Mucosa of gallbladder (tissue), 1 donor: Measurements from ENCODE around the gene TNS1. TPM values are rescaled to one million over a fixed set of nuclear protein-coding genes. Genes with fewer than 3 reads are reported as not detected.

ENCODE experiments used
- DNase-seq: peaks from one replicate; pipeline ENCODE4 v3.0.0-alpha.2; 2020; ENCODE audit warnings: low spot score
- total RNA-seq: library from RNA; stranded (reverse); gene quantifications from one replicate; pipeline ENCODE4 v1.2.1, GENCODE V29; 2021
- donor health status: DM: no; HTN: no; CAD: no.

Gene TNS1
- total RNA-seq, 1 donor from 2014 or later, result 469 TPM

DNA sequence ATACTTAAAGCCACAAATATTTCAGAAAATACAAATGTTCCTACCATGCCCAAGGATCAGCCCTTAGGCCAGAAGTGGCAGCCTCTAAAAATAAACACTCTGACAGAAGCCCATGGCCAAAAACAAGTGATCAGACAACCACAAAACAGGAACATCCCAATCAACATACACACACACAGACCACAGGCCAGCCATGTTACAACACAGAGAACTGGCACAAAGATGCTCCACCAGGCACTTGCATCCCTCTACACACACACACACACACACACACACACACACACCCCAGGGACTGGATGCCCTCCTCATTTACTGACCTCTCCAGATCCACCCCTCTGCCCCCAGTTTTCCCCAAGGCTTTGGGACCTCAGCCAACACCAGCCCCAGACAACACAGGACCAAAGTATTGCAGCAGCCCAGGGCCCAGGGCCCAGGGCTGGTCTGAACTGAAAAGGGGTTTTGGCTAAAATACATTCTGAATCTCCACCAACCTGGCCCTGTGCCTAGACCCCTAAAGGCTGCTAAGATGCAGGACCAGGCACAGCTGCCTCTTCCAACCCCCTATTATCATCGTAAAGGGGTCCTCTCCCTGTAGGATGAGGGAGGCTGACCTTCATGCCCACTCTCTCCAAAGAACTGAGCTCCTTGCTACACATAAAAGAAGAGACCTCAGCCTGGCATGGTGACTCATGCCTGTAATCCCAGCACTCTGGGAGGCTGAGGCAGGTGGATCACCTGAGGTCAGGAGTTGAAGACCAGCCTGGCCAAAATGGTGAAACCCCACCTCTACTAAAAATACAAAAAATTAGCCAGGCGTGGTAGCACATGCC is 151.4 kb downstream of the TNS1 start:
- DNase-seq, result peak; percentile 46

DNA sequence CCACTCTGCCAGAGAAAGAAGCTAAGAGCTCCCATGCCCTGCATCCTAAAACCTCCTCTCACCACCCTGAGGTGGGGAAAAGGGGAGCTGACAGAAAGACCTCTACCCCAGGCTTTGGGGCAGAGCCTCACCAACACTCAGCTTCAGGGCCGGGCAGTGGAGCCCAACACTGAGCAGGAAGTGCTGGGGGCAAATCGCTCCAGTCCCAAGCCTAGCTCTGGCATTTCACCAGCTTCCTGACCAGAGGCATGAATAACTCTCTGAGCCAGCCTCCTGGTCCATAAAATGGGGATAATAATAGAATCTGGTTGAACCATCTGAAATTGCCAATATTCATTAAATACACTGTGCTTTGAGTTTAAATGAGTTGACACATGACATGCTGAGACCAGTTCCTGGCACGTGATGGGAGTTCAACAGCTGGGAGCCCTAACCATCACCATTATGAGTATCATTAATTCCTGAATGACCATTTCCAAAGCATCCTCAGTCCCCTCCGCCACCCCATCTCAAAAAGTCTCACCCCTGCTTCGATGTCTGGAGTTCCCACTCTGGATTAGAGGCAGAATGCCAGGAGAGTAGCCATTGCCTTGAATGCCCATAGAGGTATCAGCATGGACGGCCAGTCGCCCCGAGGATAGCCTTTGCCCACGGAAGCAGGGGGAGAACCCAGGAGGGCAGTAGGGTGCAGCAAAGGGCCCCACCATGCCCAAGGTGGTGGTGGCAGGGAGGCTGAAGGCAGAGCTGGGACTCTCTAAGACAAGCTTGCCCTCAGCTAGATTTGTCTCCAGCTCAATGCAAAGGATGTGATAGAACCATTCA is 153.4 kb downstream of the TNS1 start:
- no peak for DNase-seq

DNA sequence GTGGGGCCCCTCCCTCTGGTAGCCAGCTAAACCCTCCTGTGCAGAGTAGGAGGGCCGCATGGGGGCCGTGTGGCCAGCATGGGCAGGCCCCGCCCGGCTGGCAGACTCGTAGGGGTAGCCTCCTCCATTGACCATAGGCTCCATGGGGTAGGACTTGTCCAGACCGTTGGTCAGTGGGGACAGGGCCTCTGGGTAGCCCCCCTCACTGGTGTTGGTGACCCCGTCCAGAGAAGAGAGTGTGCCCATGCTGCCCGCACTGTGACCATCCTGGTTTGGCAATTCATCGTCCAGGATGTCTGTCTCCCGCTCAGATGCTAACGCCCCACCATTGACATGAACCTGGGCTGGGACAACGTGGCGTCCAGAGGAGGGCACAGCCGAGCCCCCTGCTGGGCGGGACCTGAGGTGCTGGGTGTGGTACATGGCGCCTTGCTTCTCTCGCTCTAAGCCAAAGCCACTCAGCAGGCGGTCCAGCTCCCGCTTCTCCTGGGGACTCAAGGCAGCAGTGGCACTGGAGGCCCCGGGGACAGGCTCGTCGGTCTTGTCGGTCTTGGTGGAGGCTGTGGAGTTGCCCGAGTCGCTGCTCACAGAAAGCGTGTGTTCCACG is 154.3 kb downstream of the TNS1 start:
- no peak for DNase-seq

DNA sequence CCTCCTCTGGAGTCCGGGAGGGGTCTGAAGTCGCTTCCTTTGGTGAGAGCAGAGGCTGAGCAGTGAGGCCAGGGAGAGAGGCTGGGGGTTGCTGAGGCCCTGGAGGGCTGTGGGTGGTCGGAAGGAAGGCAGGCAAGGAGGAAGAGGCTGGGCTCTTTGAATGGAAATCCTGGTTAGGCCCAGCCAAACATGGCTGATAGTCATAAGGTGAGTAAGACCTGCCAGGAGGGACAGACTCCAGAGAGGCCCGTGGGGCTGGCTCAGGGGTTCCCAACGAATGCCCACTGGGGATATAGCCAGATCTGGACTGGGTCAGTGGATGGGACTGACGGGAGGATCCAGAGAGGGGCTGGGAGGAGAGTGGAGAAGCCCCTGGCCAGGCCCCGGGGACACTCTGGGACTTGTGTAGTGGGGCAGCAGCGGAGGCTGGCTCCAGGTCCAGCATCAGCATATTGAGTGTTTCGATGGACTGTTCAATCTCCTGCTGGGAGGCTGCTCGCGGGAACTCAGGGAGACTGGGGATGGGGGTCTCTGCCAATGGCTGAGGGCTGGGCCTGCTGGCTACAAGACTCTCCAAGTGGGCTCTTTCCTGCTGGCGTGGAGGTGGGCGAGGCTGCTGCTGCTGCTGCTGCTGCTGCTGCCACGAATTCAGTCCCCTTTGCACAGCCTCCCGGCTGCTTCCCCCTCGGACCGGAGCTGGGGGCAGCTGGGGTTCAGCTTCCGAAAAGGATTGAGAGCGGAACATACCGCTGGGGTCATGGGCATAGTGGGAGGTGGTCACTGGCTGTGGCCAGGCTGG is 155.0 kb downstream of the TNS1 start:
- no peak for DNase-seq

DNA sequence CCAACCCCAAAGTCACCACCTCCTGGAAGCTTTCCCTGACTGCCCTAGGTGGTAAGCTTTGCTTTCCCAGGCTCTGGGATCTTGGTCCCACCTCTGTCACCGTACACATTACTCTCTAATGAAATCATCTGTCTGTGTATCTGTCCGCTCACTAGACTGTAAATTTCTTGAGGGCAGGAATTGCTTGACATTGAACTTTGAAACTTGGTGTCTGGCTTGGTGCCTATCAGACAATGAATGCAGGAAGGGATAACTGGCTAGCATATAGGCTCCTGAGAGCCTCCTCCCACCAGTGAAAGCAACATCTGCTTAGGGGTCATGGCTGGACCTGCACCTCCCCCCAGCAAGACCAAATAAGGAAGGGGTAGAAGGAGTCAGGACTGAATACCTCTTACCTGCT is 155.7 kb downstream of the TNS1 start:
- DNase-seq, result no peak

DNA sequence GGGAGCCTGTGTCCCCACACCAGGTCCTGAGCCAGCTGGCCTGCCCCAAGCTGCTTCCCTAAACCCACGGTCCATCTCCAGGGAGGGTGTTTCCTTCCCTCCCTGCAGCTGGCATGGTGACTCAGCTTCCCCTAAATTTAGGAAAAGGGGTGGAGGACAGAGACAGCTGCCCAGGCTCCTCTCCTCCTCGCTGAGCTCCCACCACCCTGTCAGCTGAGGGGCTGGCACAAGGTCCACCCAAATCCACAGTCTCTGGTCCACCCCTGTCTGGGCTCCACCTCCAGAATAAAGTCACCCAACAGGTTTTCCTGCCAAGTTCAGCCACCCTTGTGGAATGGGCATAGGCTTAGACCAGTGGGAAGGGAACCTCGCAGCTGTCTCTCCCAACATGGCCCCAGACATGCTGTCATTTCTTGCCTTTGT is 156.5 kb downstream of the TNS1 start:
- peak; percentile 31 for DNase-seq

DNA sequence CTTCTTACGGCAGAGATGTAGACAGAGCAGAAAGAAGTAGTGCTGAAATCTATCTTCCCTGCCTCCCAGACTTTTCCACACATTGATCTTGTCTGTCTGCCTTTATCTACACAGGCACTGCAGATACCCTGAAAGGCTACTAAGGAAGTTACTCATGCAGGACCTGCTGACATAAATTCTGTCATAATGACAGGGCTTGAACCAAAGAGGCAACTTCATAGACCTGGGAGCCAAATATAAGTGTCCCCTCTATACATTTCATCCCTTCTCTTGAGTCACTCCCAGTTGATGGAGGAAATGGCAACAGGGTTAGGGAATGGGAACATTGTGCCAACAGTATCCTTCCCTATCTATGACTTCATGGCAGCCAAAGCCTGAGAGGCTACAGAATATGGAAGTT is 157.5 kb downstream of the TNS1 start:
- DNase-seq, result no peak

DNA sequence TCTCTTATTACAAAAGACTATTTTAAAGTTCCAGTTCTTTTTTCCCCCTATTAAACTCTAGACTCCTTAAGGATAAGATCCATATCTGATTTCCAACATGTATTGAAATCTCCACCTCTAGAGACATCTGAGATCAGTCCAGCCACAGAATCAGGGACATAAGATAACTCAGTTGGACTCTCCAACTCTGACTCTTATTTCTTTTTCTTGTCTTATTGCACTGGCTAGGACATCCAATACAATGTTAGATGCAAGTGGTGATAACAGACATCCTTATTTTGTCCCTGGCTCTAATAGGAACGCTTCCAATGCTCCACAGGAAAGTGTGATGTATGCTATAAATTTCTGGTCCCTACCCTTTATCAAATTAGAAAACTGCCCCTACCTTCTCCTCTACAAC is 158.1 kb downstream of the TNS1 start:
- DNase-seq, result no peak

DNA sequence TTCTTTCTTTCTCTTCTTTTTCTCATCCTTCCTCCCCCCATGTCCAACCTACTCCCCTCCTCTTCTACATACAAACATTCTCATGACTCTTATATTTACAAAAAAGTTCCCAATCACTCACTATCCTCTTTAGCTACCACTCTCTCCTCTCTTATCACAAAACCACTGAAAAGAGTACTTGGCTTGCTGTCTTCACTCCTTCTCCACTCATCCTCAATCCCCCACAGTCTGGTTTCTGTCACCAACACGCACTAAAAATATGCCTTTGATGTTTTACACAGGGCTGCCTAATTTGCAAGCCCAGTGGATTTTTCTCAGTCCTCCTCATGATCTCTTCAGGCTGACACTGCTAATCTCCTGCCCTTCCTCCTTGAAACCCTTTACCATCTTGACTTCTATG is 159.5 kb downstream of the TNS1 start:
- DNase-seq, result no peak

DNA sequence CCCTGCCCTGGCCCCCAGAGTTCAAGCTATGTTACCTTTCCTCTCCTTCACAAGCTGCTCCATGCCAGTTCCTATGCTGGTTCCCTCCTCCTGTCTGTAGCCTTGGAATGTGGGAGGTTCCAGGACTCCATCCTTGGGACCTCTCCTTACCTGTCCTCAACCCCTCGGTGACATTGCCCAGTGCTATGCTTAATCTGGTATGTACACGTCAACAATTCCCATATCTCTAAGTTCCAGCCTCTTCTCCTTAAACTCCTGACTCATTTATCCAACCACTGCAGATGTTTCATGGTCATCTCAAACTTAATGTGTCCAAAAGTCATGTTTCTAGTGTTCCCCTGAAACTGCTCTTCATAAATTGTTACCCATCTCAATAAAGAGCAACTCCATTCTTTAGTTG is 160.8 kb downstream of the TNS1 start:
- DNase-seq, result no peak

DNA sequence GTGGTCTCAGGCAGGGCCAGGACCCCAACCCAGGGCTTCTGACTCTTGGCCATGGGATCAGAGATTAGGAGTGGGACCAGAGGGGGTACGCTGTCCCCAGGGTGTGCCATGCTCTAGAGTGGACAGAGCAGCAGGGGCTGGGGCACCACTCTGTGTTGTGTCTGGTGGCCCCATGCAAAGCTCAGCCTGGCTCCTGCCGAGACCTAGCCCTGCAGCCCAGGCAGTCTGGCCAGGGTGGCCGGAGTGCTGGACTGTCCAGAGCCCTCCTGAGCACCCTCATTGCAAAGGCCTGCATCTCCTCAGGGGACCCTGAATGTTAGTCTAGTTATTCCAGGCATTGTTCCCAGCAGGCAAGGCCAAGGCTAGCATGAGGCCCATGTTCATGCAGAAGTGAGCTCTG is 162.3 kb downstream of the TNS1 start:
- DNase-seq, result no peak

DNA sequence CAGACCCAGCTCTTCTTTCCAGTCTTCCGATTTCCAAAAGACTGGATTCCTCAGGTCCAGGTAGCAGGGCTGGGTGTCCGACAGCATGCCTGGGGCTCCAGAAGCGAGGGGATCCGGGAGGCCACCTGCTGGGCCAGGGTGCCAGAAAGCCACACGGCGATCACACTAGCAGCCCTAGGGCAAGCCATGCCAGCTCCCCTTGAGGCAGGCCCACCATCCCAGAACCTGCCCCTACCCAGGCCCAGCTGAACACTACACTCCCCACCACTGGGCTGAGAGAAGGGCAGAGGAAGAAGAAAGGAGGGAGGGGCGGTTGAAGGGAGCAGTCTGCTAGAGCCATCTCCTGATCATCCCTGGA is 163.1 kb downstream of the TNS1 start:
- DNase-seq, result no peak

DNA sequence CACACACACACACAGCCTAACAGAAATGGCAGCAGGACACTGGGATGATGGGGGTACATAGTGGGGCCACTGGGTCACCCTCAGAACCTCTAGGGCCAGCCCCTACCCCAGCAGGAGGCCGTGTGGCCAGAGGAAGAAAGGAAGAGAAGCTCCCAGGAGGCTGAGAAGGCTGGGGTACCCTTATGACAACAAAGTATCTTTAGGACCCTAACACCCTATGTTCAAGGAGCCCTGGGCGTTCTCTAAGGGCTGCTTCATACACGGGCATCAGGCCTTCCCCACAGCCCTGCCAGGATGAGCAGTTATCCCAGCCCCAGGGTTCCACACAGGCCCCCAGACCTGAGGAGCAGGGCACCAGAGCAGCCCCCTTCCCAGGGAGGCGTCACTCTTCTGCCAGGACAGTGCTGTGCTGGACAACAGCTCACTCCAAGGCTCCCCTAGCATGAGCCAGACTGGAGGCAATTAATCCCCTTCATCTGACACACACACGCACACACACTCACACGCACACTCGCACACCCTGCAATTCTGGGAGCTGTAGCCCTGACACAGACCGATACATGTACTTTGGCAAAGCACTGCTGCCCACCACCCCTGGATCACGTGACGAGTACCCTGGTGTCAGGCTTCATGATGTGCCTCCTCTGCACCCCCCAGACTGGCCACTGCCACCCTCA is 163.6 kb downstream of the TNS1 start:
- DNase-seq, result no peak

DNA sequence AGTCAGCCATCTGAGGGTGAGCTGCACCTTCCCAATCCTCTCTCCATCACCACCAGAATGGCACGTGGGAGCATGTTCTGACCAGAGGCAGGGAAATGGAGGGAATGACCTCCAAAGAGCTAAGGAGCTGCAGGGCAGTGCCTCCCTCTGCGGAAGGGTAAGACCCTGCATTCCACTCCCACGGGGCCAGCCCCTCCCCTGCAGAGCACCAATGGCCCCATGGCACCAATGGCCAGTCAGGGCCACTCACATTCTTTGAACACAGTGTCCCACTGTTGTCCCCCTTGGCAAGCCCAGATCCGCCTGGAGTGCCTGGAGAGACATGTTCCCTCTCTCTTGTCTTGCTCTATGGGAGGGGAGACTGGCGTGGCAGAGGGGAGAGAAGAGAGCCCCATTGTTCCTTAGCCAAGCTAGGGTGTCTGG is 164.4 kb downstream of the TNS1 start:
- no peak for DNase-seq

DNA sequence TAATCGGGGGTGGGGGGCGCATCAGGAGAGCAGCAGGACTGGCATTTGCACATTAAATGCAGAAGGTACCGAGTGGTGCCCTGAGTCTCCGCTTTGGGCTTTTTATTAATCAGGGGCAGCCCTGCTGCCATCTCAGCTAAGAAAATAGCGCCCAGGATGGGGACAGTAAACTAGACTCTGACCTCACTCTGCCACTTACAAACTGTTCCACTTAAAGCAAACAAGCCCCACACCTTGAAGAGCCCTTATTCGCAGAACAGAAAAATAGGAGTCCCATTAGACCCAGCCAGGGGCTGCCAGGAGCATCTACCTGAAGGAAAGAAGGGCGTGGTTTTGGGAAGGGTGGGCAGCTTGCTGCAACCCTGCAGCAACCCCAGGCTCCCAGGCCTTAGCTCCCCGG is 165.3 kb downstream of the TNS1 start:
- no peak for DNase-seq

DNA sequence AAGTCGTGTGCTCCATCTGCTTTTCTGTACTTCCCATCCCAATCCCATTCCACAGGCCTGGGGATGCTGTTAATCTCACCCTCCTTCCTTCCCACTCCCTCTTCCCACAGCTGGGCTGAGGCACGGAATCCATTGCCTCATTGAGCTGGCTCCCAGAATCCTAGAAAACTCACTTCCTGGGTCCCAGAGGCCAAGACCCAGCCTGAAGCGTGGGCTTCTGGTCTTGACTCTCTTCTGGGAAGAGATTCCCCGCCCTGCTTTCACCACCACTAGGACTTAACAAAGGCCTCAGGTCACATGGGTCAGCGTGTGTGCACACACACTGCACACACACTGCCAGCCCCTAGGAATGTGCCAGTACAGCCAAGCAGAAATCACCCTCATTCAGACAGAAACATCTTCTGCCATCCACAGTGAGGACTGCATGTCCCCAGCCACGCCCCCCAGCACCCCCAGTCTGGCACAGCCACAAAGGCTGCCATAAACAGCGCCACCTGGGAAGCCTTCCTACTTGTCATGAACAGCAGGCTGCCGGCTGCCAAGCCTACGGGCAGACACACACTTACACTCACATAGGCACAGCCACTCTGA is 165.8 kb downstream of the TNS1 start:
- peak; percentile 51 for DNase-seq

DNA sequence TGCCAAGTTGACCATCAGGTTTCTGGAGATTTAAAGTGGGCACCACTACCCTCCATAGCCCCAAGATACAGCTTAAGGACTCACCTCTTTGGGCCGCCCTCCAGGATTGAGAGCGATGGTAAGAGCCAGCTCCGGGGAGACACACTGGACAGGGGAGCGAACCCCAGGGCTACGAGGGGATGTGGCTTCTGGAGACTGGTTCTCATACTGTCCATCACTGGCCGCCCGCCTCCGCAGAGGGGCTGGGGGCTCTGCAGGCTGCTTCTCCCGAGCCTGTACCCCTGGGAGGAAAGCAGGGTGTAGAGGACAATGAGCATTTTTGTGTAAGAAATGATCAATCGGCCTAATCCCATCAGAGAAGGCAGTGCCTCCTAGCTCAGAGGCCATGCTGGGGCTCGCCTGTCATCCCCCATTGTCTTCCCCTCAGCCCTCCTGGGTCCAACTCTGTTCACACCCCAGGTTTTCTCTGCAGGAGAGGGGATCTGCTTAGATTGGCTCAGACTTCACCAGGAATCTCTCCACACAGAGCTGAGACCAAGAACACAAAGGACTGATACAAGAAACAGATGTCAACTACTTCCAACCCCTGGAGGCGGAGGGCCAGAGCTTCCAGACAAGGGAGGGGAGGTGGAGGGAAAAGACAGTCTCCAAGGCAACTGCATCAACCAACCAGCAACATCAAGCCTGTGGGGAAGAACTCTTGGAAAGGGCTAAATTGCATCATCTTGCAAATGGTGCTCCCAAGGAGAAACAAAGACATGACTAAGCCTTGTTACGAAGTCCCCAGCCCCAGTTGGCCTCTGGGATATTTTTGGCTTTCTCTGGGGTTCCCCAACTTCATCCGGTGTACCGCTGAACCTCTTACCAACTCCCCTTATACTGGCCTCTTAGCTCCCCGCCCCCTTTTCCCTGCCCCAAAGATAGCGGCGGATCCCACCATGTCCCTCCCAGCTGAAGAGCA is 166.6 kb downstream of the TNS1 start:
- peak; percentile 44 for DNase-seq

DNA sequence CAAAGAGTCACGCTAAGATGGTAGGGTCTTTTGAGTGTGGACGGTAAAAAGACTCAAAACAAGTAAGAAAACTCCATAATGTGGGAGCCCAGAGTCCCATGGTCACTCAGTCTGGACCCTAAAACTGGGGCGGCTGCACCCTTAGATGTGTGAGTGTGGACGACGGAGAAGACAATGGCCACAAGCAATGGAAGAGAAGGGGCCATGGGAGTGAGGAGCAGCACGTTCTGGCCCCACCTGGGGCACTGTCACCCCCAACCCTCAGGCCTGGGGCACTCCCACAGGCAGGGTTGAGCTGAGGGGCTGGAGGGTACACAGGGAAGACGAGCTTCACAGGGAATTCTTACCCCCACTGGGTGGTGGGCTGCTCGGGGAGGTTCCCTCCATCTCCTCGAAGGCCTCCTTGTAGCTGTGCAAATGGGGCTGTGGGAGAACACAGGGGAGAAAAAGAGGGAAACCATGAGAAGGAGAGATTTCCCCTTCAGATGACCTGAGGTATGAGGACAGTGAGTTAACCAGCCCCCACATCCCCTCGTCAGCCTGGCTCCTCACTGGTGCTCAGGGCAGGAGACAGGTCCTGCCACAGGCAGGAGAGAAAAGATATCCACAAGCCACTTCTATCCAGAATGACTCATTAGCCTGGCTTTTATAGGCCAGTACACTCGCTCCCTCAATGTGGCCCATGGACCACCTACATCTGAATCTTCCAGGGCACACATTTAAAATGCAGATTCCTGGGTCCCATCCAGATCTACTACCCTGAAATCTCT is 167.9 kb downstream of the TNS1 start:
- no peak for DNase-seq

DNA sequence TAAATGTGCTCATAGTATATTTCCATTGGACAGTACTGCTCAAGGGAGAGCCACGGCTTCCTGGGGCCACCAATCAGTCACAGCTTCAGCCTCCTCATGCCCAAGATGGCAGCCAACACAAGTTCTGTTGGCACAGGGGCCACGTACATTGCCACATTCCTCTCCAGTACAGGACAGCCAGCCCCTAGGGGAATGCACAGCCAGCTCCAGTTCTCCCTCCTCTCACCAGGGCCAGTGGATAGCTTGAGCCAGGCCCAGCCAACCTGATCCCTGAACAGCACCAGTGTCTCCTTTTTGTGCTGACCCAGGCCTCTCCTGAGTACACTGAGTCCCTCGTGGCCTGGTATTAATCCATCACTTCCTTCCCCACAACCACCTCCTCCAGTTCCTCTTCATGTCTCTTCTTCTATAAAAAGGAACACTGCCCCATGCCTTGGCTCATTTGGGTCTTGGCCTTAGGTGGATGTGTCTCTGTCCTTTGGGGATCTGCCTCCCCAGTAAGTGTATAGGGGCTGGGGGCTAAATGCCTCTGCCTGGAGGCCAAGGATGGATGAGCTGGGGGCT is 168.7 kb downstream of the TNS1 start:
- no peak for DNase-seq
